ENCODE measurements around the gene RB1.
"Not testable (repeated sequence)": the region's sequence is repeated elsewhere in the genome, so short reads cannot be mapped to it uniquely, and the experiment has no call there.

DNA sequence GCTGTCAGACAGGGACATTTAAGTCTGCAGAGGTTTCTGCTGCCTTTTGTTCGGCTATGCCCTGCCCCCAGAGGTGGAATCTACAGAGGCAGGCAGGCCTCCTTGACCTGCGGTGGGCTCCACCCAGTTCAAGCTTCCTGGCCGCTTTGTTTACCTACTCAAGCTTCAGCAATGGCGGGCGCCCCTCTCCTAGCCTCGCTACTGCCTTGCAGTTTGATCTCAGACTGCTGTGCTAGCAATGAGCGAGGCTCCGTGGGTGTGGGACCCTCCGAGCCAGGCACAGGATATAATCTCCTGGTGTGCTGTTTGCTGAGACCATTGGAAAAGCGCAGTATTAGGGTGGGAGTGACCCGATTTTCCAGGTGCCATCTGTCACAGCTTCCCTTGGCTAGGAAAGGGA is 35.6 kb downstream of the RB1 start:
- TF ChIP-seq, protein P1, sequence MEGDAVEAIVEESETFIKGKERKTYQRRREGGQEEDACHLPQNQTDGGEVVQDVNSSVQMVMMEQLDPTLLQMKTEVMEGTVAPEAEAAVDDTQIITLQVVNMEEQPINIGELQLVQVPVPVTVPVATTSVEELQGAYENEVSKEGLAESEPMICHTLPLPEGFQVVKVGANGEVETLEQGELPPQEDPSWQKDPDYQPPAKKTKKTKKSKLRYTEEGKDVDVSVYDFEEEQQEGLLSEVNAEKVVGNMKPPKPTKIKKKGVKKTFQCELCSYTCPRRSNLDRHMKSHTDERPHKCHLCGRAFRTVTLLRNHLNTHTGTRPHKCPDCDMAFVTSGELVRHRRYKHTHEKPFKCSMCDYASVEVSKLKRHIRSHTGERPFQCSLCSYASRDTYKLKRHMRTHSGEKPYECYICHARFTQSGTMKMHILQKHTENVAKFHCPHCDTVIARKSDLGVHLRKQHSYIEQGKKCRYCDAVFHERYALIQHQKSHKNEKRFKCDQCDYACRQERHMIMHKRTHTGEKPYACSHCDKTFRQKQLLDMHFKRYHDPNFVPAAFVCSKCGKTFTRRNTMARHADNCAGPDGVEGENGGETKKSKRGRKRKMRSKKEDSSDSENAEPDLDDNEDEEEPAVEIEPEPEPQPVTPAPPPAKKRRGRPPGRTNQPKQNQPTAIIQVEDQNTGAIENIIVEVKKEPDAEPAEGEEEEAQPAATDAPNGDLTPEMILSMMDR (IDR thresholded peaks at IDR 0.05): not testable (repeated sequence)
- not testable (repeated sequence) for TF ChIP-seq POLR2A (IDR thresholded peaks at IDR 0.05)
